MCF 10A (cell line): ENCODE measurements around the gene ZNF423. TPM values are rescaled to one million over a fixed set of nuclear protein-coding genes. Genes with fewer than 3 reads are reported as not detected.

Experiments
- BruUV-seq: library from RNA; stranded (reverse); fragments of 400-500 nt; replicated peaks from 2 replicates; lab custom pipeline; 2021; lab: Mats Ljungman, UMichigan
- CTCF ChIA-PET: fragments of 300-600 bp; sonication (Branson Sonifier 250); formaldehyde crosslinking; extraction: SDS; loops from one replicate; lab custom pipeline; 2021; ENCODE audit warnings: antibody characterized with exemption, inconsistent platforms; lab: Yijun Ruan, JAX
- POLR2A ChIA-PET: fragments of 300-600, 350-650 bp; sonication (Branson Sonifier 250); formaldehyde crosslinking; extraction: SDS; loops from one replicate; lab custom pipeline; 2020; ENCODE audit warnings: antibody characterized with exemption, inconsistent platforms; lab: Yijun Ruan, JAX
- DNase-seq: peaks from one replicate; pipeline ENCODE4 v3.0.0-alpha.2; 2018; ENCODE audit not compliant: unreplicated experiment
- H3K27ac Mint-ChIP-seq: one replicate; pipeline ENCODE4 v1.8.0; 2022; ENCODE audit warnings: mild to moderate bottlenecking, low read depth, mixed read lengths; ENCODE audit not compliant: unreplicated experiment
- H3K27me3 Mint-ChIP-seq: one replicate; pipeline ENCODE4 v1.8.0; 2022; ENCODE audit warnings: mixed read lengths; ENCODE audit not compliant: insufficient read depth, unreplicated experiment
- H3K36me3 Mint-ChIP-seq: one replicate; pipeline ENCODE4 v1.8.0; 2022; ENCODE audit warnings: mild to moderate bottlenecking, moderate library complexity, mixed read lengths; ENCODE audit not compliant: insufficient read depth, unreplicated experiment
- H3K4me1 Mint-ChIP-seq: one replicate; pipeline ENCODE4 v1.8.0; 2022; ENCODE audit warnings: mixed read lengths; ENCODE audit not compliant: insufficient read depth, unreplicated experiment
- H3K4me3 Mint-ChIP-seq: one replicate; pipeline ENCODE4 v1.8.0; 2022; ENCODE audit warnings: mild to moderate bottlenecking, moderate library complexity, mixed read lengths; ENCODE audit not compliant: unreplicated experiment
- H3K9me3 Mint-ChIP-seq: one replicate; pipeline ENCODE4 v1.8.0; 2022; ENCODE audit warnings: mixed read lengths; ENCODE audit not compliant: unreplicated experiment
- intact Hi-C: fragments of 100-400 bp; cut with micrococcal nuclease; formaldehyde crosslinking; loops from 2 replicates; pipeline ENCODE4 v1.14.1; 2022
- total RNA-seq: library from RNA; stranded (reverse); gene quantifications from 2 replicates; pipeline ENCODE4 v1.2.3, GENCODE V29; 2022
- TF ChIP-seq, protein P1 (sequence below): fragments of 200-600 bp; IDR thresholded peaks from one replicate; pipeline ENCODE4 v1.8.0; 2022; ENCODE audit warnings: antibody characterized with exemption, mild to moderate bottlenecking; ENCODE audit not compliant: unreplicated experiment

ZNF423 gene
- total RNA-seq, 1 experiment from 2014 or later: not detected

DNA sequence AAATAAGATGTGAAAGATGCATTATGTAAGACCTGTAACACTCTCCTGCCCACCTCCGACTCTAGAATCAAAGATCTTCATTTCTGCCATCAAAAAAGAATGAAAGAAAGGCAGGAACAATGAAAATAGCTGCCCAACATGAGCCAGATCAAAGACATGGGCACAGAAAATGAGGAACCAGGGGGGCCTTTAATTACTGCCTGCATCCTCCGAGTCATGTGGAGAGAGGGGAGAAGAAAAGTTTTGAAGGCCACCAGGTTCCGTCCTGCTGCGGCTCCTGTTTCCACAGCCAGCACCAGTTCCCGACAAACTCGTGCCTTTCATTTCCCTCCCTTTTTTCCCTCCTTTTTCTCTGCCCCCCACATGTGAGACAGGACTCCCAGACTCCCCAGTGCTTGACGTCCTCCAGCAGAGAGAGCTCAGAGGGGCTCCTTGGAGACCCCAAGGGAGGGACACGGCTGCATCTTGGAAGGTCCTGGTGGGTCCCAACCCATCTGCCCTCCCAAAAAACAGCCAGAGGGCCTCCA, 168.4 kb downstream of the ZNF423 start:
- no peaks in the 10 kb centered on the region for H3K4me1 Mint-ChIP-seq
- POLR2A ChIA-PET: no interaction called here
- no peak overlapping the region for H3K27ac Mint-ChIP-seq
- H3K4me3 Mint-ChIP-seq: no peak overlapping the region
- no peaks in the 10 kb centered on the region for H3K36me3 Mint-ChIP-seq
- no TSS peak for BruUV-seq
- TF ChIP-seq, protein P1, sequence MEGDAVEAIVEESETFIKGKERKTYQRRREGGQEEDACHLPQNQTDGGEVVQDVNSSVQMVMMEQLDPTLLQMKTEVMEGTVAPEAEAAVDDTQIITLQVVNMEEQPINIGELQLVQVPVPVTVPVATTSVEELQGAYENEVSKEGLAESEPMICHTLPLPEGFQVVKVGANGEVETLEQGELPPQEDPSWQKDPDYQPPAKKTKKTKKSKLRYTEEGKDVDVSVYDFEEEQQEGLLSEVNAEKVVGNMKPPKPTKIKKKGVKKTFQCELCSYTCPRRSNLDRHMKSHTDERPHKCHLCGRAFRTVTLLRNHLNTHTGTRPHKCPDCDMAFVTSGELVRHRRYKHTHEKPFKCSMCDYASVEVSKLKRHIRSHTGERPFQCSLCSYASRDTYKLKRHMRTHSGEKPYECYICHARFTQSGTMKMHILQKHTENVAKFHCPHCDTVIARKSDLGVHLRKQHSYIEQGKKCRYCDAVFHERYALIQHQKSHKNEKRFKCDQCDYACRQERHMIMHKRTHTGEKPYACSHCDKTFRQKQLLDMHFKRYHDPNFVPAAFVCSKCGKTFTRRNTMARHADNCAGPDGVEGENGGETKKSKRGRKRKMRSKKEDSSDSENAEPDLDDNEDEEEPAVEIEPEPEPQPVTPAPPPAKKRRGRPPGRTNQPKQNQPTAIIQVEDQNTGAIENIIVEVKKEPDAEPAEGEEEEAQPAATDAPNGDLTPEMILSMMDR: no peak
- CTCF ChIA-PET: interaction anchor here (0.7 kb wide), 1 partner anchor 13 kb away, joined by 5 read pairs; no protein-coding TSS in a partner anchor
- intact Hi-C loops: no loop called here
- no peak for DNase-seq
- H3K9me3 Mint-ChIP-seq: no peaks in the 10 kb centered on the region
- peaks cover 91% of the 10 kb centered on the region for H3K27me3 Mint-ChIP-seq

DNA sequence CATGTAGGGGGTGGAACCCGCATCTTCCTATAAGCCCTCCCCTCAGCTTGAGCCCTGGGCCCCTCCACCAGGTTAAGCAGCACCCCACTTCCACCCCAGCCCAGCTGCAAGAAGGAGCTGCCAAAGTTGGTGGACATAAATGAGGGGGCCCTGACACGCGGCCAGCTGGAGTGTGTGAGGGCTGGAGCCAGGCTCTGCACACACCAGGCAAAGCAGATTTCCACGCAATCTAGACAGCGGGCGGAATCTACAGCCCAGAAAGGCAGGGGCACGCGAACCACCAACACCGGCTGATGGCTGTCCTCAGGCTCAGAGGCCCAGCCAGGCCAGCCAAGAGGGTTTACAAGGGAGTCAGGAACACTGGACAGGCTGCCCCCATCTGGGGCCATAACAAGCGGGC, 171.2 kb downstream of the ZNF423 start:
- Mint-ChIP-seq H3K27ac (no peak overlapping the region), H3K27me3 (peaks cover 99% of the 10 kb centered on the region), H3K9me3 (no peaks in the 10 kb centered on the region), H3K4me1 (no peaks in the 10 kb centered on the region), H3K4me3 (no peak overlapping the region), H3K36me3 (no peaks in the 10 kb centered on the region)
- TF ChIP-seq, protein P1: no peak
- intact Hi-C loops: no loop called here
- CTCF ChIA-PET: no interaction called here
- POLR2A ChIA-PET: no interaction called here
- DNase-seq: no peak
- BruUV-seq: no TSS peak

DNA sequence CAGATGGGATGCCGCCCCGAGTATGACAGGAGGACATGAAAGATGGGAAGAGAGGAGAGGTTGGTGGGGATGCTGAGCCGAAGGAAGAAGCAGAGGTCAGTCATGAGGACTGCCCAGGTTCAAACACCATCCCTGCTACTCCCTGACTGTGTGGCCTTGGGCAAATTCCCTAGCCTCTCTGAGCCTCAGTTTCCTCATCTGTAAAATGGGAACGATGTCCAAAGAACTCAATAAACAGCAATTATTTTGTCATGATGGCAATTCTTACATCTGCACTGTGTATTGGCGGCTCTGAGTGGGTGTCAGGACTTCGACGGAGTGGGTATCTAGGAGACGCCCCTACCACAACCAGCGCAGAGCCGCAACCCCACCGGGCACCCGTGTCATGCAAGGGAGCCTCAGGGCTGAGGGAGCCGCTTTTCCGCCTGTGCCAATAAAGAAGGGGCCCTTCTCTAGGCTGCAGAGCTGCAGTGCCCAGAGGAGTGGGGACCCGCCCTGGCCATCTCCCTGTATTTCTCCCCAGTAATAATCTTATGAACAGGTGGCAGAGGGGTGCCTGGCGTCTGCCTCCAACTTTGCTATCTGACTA, 173.2 kb downstream of the ZNF423 start:
- Mint-ChIP-seq H3K27ac (no peak overlapping the region), H3K4me3 (no peak overlapping the region), H3K9me3 (no peaks in the 10 kb centered on the region), H3K27me3 (peaks cover 80% of the 10 kb centered on the region), H3K36me3 (no peaks in the 10 kb centered on the region), H3K4me1 (no peaks in the 10 kb centered on the region)
- TF ChIP-seq, protein P1: no peak
- no TSS peak for BruUV-seq
- no peak for DNase-seq
- POLR2A ChIA-PET: no interaction called here
- CTCF ChIA-PET: interaction anchor here (0.7 kb wide), 1 partner anchor 298 kb away, joined by 4 read pairs; no protein-coding TSS in a partner anchor
- intact Hi-C loops: no loop called here

DNA sequence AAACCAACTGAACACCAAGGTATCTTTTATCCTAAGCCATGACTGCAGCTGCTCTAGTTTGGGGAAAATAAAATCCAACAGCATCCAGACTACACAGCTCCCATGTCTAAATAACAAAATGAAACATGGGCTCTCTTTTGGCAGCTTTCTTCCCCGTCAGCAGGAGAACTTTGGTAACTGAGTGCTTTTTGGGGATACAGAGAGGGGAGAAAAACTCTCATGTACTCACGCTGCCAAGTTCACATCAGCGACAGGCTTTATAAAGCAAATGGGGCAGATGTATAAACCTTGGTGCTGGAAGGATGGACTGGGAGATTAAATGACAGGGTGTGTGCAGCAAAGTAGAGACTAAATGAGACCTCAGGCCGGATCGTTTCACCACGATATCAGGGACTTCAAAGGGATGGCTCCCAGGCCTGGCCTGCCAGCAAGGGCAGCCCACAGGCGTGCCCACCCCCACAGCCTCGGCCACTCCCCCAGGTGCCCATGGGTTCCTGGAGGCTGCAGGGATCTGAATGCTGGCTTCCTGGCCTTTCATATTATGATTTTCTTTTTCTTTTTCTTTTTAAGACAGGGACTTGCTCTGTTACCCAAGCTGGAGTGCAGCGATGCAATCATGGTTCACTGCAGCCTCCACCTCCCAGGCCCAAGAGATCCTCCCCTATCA, 174.6 kb downstream of the ZNF423 start:
- no peak overlapping the region for H3K27ac Mint-ChIP-seq
- no peaks in the 10 kb centered on the region for H3K4me1 Mint-ChIP-seq
- intact Hi-C loops: no loop called here
- H3K27me3 Mint-ChIP-seq: peaks cover 66% of the 10 kb centered on the region
- ChIA-PET POLR2A (interaction anchor here (0.7 kb wide), 1 partner anchor 18 kb away, joined by 3 read pairs; no protein-coding TSS in a partner anchor), CTCF (interaction anchor here (0.5 to 0.7 kb wide), 2 partner anchors 64 to 107 kb away, joined by 3 read pairs; no protein-coding TSS in a partner anchor)
- H3K36me3 Mint-ChIP-seq: no peaks in the 10 kb centered on the region
- no peaks in the 10 kb centered on the region for H3K9me3 Mint-ChIP-seq
- H3K4me3 Mint-ChIP-seq: no peak overlapping the region
- no peak for DNase-seq
- TF ChIP-seq, protein P1: no peak
- no TSS peak for BruUV-seq
